GM11168 (cell line): ENCODE results near the gene NCS1.

ENCODE experiments used
- in situ Hi-C: fragments of 300-500 bp; cut with MboI; formaldehyde crosslinking; loops from one replicate; pipeline ENCODE4 v1.12.0; 2022; ENCODE audit warnings: low sequenced_read_pairs; ENCODE audit not compliant: unreplicated experiment

NCS1 gene

DNA sequence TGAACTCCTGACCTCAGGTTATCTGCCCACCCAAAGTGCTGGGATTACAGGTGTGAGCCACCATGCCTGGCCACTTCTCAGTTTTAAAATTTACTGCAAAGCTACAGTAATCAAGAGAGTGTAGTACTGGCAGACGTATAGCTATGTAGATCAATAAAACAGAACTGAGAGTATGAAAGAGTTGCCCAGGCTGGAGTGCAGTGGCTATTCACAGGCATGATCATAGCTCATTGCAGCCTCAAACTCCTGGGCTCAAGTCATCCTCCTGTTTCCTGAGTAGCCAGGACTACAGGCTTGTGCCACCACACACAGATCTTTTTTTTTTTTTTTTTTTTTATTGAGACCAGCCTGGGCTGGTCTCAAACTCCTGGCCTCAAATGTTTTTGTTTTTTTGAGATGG is 26.5 kb upstream of the NCS1 start:
- in situ Hi-C loops, result no loop called here

DNA sequence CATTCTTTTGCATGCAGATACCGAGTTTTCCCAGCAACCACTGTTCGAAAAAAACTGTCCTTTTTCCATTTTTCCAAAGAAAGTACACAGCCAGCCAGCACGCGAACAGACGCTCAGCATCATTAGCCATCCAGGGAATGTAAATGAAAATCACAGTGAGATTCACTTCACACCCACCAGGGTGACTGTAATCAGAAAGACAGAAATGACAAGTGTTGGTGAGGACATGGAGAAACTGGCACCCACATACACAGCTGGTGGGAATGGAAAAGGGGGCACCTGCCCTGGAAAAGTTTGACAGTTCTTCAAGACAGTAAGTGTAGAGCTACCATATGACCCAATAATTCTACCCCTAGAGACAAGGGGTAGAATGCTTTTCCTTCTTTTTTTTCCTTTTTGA is 25.0 kb upstream of the NCS1 start:
- in situ Hi-C loops, result no loop called here

DNA sequence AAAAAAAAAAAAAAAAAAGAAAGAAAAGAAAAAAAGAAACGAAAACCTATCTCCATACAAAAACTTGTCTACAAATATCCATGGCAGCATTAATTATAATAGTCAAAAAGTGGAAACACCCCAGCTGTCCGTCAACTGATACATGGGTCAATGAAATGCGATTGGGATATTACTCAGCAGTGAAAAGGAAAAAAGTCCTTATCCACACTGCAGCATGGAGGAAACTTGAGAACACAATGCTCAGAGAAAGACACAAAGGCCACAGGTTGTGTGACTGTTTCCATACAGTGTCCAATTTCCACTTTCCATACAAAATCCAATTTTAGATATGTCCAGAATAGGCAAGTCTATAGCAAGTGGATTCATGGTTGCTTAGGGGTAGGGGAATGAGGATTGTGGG is 24.3 kb upstream of the NCS1 start:
- in situ Hi-C loops, result no loop called here

DNA sequence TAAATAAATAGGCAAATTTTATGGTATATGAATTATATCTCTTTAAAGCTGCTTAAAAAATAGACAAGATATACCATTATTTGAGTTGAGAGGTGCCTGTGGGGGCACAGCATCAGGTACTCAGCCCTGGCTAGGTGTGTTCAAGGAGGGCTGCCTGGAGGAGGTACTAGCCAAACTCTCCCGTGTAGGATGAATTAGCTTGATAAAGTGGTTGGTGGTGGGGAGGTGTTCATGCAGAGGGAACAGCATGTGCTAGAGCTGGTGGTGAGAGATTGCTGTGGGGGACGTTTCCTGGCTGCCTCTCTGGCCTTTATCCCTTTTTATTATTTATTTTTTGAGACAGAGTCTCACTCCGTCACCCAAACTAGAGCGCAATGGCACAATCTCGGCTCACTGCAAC is 23.2 kb upstream of the NCS1 start:
- in situ Hi-C loops, result no loop called here

DNA sequence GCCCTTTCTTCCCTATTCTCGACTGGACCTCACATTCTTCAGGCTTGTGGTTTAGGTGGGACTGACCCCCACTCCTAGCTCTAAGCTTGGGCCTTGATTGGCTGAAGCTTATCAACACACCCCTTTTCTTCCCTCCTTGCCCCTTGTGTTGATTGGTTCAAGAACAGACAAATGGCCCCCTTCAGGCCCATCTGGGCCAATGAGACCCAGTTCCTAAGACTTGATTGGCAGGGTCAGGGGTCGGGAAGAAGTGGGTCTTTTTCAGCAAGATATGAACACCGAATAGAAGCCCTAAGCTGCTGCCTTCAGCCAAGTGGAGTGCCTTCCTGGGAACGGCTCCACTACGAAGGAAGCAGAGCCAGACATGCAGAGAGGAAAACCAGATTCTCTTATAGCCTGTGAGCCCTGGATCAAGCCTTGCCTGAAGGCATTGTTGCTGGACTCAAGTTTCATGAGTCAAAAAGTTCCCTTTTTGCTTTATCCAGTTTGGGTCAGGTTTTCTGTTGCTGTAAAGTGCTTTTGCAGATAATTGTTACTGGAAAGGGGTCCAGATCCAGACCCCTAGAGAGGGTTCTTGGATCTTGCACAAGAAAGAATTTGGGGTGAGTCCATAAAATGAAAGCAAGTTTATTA is 22.4 kb upstream of the NCS1 start:
- in situ Hi-C loops, result no loop called here

DNA sequence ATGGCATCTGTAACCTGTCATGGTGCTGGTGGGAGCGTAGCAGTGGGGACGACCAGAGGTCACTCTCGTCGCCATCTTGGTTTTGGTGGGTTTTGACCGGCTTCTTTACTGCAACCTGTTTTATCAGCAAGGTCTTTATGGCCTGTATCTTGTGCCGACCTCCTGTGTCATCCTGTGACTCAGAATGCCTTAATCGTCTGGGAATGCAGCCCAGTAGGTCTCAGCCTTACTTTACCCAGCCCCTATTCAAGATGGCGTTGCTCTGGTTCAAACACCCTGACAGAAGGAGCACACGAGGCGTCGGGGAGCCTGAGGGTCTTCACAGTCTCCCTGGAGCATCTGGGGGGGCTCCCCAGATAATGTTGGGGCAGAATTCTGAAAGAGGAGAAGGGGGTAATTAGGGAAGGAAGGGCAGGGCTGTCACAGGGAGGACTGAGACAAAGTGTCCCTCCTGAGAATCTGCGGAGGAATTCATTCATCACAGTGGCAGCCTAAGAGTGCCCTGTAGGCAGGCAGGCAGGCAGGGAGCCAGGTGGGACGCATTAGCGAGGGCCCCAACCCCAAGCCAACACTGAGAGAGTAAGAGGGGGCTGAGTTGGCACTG is 21.3 kb upstream of the NCS1 start:
- in situ Hi-C loops, result no loop called here

DNA sequence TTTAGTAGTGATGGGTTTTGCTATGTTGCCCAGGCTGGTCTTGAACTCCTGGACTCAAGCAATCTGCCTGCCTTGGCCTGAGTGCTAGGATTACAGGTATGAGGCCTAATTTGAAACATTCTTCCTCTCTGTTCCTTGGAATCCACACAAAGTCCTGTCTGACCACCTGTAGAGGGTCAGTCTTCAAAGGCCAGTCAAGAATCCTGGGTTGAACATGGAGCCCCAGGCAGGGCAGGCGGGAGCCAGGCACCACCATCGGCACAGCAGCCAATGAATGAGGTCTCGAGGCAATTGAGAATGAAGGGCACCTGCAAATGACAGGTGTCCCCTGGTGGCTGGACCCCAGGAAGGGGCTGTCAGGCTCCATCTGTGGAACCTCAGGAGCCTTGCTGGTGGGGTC is 17.4 kb upstream of the NCS1 start:
- in situ Hi-C loops, result no loop called here

DNA sequence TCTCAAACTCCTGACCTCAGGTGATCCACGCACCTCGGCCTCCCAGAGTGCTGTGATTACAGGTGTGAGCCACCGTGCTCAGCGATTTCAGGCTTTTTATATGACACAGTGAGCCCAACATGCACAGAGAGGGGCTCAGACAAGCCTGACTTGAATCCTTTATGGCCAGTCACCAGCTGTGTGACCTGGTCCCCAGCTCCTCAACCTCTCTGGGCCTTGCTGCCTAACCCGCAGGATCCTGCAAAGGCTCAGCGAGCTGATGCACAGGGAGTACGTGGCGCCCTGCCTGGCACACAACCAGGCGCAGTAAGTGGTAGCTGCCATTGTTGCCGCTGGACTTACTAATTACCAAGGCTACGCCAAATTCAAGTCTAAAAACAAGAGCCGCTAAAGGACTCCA is 16.6 kb upstream of the NCS1 start:
- in situ Hi-C loops, result no loop called here

DNA sequence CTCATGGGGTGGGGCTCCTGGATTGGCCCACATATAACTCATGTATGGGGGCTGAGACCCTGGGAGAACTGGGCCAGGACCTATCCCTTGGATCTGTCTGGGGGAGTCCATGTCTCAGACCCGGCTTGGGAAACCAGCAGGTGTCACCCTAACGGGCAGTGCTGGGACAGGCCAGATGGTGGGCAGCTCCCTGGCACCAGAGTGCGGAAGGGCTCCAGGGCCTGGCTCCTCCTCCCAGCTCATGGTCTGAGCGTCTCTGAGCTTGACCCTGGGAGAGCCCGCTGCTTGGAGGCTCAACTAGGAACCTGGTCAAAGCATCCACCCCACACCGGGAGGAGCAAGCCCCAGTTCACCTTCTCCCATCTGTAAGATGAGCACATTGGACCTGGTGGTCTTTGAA is 15.5 kb upstream of the NCS1 start:
- in situ Hi-C loops, result no loop called here

DNA sequence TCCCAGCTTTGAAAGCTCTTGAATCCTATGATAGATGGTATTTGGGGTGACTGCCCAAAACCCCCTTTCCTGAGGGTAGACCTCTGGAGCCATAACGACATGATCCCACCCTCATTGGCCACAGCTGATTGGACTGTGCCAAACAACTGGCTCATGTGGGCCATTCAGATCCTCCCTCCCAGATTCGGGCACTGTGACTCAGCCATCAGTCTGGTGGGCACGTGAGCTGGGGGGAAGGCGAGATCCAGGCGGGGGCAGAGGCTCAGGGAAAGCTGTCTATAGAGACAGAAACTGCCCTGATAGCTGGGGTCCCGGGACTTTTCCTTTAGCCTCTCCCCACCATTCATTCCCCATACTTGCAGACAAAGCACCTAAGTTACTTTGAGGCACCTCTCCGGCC is 15.1 kb upstream of the NCS1 start:
- in situ Hi-C loops, result no loop called here

DNA sequence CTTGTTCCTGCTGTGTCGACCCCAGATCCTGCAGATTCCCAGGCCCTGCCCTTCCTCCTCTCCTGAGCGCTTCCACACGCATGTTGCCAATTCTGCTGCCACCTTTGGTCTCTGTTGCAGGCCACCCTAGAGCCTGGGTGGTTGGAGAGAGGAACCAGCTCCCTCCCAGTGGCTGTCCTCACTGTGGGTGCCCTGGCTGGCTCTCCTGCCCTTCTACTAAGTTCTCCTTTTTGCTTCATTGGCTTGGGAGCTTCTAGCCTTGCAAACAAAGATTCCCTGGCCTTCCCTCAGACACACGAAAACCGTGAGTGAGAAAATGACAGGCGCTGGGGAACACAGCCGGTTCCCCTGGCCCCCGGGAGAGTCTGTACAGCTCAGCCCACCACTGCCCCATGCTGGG is 14.2 kb upstream of the NCS1 start:
- in situ Hi-C loops, result no loop called here

DNA sequence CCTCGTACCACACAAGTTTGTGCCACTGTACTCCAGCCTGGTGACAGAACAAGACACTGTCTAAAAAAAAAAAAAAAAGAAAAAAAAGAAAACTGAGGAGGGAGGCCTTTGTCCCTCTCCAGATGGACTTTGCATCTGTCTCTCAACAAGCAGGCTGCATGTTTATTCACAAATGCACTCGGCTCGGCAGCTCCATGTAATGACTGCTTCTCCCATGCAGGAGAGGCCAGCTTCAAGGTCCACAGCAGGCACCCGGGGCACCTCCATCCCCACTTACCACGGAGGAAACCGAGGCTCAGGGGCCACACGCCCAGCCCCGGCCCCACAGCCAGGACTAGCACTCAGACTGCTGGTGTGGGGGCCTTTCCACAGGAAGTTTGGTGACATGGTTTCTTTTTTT is 13.1 kb upstream of the NCS1 start:
- in situ Hi-C loops, result no loop called here

DNA sequence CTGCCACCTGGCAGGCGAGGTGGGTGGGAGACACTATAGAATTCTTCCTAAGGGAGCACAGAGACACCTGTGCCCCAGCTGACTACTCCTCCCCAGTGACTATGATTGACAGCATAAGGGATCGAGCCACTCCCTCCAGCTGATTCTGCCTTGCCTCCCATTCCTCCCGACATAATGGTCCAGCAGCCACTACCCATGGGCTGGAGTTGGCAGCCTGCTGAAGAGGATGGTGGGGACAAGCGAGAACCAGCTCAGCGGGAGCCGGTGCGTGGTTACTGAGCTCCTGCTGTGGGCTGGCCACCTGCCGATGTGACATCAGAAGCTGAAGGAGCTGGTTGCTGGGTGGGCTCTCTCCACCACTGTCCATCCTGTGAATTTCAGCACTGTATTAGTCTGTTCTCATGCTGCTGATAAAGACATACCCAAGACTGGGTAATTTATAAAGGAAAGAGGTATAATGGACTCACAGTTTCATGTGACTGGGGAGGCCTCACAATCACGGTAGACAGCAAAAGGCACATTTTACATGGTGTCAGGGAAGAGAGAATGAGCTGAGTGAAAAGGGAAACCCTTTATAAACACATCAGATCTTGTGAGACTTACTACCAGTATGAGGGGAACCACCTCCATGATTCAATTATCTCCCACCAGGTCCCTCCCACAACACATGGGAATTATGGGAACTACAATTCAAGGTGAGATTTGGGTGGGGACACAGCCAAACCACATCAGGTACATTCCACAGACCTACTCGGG is 12.1 kb upstream of the NCS1 start:
- in situ Hi-C loops, result no loop called here

DNA sequence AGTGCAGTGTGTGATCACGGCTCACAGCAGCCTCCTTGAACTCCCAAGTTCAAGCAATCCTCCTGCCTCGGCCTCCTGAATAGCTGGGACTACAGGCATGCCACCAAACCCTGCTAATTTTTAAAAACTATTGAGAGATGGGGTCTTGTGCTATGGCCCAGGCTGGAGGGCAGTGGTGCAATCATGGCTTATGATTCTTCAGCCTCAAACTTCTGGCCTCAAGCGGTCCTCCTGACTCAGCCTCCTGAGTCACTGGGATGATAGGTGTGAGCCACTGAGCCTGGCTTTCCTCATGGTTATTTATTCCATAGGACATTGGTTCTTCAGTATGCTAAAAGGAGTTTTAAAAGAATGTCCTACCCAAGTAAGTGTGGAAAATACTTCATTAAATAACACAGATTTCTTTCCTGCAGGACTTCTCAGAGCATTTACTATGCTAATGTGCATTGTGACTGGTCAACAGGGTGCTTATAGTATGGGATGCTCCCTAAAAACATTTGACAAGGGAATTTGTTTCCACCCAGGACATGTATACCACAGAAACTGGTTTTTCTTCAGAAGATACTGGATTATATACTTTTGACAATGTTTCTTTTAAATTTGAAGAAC is 11.2 kb upstream of the NCS1 start:
- in situ Hi-C loops, result no loop called here

DNA sequence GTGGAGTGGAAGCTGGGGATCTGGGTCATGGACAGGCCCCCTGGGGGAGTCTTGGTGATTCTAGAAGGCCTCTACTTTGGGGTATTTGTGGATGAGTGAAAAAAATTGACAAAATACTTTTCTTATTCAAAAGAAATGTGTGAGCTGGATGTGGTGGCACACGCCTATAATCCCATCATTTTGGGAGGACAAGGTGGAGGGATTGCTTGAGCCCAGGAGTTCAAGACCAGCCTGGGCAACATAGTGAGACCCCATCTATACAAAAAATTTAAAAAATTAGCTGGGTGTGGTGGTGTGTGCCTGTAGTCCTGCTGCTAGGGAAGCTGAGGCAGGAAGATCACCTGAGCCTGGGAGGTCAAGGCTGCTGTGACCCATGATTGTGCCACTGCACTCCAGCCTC is 6.6 kb upstream of the NCS1 start:
- in situ Hi-C loops, result no loop called here

DNA sequence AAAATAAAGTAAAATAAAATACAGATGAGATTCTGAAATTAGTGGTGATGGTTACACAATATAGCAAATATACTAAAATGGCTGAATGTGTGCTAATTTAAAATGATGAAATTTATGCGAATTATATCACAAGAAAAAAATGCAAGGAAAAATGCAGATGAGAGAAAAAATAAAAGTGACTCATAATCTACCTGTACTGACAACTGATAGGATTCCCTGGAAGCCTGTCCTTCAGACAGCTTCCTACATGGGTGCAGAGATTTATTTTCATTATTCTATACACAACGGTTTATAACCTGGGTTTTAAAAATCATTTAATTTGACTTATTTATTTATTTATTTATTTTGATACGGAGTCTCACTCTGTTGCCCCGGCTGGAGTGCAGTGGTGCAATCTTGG is 5.8 kb upstream of the NCS1 start:
- in situ Hi-C loops, result no loop called here

DNA sequence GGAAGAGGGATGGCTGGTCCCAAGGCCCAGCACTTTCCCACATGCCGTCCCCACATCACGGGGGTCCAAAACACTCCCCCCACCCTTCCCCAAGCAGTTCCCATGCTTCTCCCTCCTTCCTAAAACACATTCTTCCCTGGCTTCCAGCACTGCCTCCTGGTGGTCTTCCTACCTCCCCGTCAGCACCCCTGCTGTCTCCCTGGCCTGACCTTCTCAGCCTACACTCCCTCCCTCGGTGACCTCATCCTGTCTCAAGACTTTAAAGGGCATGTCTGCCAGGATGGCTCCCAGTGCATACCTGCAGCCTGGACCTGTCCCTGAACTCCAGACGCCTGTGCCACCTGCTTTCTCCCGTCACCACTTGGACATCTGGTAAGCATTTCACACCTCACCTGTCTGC is 4.3 kb upstream of the NCS1 start:
- in situ Hi-C loops, result no loop called here

DNA sequence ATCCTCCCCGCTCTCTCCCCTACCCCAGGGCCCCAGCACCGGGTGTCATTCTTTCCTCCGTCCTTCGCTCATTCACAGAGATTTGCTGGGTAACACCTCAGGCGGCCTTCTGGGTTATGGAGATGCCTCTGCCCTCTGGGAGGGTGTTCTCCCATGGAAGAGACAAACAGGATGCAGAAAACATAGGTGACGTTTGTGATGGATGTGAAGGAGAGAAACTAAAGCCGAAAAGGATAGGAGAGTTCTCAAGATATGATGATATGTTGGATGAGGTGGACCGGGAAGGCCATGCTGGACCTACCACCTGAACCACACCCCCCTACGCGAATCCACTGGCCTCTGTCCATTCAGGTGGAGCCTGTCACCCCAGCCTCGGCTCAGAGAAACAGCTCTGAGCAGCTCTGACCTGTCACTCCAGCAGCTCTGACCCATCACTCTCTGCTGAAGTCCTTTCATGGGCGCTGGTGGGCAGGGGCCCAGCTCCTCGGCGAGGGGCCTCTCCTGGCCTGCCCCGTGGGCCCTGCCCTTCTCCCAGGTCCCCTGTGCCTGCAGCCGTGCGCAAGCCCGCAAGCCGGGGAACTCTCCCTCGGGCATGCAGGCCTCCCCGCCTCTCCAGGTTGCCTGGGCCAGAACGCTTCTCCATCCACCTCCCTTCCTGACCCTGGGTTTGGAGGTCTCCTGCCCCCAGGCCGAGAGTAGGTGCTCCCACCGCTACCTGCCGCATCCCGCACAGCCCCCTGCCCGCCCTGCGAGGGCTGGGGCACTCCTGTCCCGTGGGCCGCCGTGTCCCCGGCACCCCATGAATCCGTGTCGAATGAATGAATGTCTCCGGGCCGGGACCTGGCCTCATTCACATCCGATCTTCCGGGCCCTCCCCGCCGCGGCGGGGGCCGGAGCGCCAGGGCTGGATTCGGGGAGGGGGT is 717 bp upstream of the NCS1 start:
- in situ Hi-C loops, result no loop called here

DNA sequence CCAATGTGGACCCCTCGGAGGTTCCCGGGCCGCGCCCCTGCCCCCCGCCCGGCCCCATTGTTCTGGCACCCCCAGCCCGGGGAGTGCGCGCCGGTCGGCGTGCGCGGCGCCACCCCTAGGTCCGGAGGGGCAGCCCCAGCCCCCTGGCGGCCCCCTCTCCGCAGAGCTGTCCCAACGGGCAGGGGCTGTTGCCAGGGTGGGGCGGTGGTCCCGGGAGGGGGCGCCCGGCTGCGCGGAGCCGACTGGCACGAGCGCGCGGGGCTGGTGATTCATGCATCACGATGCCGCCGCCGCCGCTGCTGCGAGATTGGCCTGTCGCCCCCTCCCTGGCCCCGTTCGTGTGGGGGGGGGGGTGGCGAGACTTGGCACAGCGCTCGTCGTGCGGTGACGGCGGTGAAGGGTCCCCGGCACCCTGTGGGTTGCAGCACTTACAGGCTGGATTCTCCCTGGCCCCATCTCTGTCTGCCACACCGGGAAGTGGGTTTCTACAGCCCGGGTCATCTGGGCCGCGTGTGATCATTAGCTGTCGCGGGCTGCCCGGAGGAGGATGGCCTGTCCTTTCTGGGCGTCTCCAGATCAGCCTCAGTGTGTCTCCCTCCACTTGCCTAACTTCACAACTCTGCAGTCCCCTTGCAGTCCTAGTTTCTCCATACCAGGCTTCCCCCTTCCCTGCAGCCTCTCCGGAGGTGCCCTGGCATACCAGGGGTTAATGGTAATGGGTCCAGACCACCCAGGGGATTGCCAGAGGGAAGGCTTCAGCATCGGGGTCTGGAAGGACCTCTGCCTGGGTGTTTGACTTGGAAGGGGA is 858 bp downstream of the NCS1 start:
- in situ Hi-C loops, result no loop called here

DNA sequence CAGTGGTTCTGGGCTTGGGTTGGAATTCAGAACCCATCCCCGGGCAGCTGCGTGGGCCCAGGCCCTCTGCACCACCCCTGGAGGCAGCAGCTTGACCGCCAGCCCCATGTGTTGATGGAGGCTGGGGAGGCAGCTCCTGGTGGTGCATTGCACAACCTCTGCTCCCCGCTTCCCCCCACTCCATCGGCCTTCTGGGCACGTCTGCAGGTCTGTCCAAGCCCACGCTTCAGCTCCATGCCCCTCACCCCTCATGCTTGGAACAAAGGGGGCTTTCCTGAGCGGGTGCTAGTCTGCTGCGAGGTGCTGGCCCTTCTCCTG is 1.4 kb downstream of the NCS1 start:
- in situ Hi-C loops, result no loop called here
